Stimulated activated CD4-positive, alpha-beta T cell treated with anti-CD3 and anti-CD28 coated beads, Interleukin-12 subunit alpha, Interleukin-12 subunit beta, amount 100 ng/mL, for 4 hours (primary cell): ENCODE results near the gene STON2.

Experiments used
- DNase-seq: peaks from one replicate; pipeline ENCODE4 v3.0.0-alpha.2; 2020

STON2 gene

GRCh38 chr14:81418057-81418790, 18.1 kb upstream of the STON2 start:
- DNase-seq, result no peak

- no peak for DNase-seq
Observed at GRCh38 chr14:81416981-81417380, 16.9 kb upstream of the STON2 start.

GRCh38 chr14:81416194-81416952, 16.2 kb upstream of the STON2 start:
- DNase-seq, result no peak

GRCh38 chr14:81415781-81416180, 15.7 kb upstream of the STON2 start:
- no peak for DNase-seq

- no peak for DNase-seq
Observed at GRCh38 chr14:81414123-81414522, 14.0 kb upstream of the STON2 start.

DNA sequence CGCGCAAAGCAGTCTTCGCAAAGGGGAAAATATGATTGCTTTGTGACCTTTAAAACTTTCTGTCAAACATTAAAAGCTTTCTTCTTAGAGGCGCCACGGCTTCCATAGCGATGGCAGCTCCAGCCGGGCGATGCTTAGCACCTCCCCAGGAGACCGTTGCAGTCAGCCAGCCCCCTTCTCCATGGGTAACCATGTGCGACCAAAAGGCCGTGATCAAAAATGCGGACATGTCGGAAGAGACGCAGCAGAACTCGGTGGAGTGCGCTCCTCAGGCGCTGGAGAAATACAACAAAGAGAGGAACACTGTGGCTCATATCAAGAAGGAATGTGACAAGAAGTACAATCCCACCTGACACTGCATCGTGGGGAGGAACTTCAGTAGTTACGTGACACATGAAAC, 12.7 kb upstream of the STON2 start:
- no peak for DNase-seq

DNA sequence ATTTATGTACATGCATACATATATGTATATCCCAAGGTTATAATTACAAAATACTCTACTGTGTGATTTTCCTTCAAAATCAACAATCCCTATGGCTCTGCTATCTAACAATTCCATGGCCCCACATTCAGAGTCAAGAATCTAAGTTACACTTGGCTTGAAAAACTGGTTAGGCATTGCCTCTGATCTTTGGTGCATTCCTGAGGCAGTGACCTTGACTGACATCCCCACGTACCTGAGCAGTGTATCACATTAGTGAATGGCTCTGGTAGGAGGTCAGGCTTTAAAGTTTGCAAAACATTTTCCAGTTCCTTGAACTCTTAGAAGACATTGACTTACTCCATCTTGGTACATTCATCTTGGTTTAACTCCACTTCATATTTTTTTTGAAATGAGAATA, 8.5 kb upstream of the STON2 start:
- DNase-seq, result no peak

GRCh38 chr14:81406863-81407262, 6.7 kb upstream of the STON2 start:
- no peak for DNase-seq

DNA sequence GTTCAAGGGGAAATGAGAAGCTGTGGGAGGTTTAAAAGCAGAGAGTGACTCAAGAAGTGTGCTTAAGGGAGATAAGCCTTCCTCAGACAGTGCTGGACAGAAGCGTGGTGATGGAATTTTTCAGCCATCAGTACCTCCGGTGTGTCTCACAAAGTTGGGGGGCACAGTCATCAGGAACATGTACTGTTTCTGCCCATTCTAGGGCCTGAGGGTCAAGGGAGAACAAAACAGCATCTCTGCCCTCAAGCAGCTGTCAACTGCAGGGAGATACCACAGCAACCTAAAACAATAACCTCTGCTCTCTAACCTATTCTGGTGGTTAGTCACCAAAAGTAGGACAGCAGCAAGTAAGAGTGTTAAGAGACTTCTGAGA, 2.0 kb upstream of the STON2 start:
- DNase-seq, result no peak

- DNase-seq, result no peak
Observed at GRCh38 chr14:81401420-81402122, 1.4 kb upstream of the STON2 start.

DNA sequence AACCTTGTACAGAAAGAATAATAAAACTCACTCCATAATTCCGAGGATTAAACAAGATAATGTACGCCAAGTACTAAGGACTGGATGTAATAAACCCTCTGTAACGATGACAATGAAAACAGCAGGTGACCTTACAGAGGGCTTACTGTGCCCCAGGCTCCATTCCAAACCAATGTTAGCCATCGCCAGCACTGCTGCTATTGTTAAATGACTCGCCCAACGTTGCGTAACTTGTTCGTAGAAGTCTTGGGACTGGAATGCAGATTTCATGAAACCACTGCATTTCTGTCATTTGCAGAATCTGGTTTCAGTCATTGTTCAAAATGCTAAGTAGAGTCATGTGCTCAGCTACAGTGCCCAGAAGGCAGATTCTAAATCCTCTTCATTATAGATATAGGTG, 728 bp upstream of the STON2 start:
- DNase-seq, result no peak

- no peak for DNase-seq
Observed at GRCh38 chr14:81398196-81398891, 1.8 kb downstream of the STON2 start.

- no peak for DNase-seq
Observed at GRCh38 chr14:81396113-81396512, 4.0 kb downstream of the STON2 start.

- DNase-seq, result no peak
Observed at GRCh38 chr14:81394739-81395138, 5.4 kb downstream of the STON2 start.

- DNase-seq, result no peak
Observed at GRCh38 chr14:81392976-81393643, 7.0 kb downstream of the STON2 start.

DNA sequence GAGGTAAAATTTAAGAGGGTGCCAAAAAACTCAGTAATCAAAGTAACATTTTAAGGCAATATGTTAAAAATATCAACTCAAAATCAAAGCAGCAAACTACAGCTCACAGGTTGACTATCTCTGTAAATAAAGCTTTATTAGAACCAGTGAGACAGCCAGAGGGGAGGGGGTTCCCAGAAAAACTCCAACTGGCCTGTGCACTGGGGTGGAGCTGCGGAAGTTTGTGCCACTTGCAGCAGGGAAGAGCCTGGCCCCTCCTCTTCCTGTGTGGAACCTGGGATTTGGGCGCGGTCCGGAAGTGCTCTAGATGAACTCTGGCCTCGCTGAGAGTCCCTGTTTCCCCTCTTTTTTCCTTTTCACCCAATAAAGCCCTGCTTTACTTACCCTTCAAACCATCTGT, 8.1 kb downstream of the STON2 start:
- DNase-seq, result no peak

DNA sequence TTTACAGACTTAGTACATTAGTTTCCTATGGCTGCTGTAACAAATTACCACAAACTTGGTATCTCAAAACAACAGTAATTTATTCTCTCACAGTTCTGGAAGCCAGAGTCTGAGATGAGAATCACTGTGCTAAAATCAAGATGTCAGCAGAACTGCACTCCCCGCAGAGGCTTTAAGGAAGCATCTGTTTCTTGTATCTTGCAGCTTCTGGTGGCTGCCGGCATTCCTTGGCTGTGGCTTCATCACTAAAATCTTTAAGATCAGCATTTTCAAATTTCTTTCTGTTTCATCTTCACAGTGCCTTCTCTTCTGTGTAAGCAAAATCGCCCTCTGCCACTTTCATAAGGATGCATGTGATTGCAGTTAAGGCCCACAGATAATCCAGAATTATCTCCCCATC, 9.4 kb downstream of the STON2 start:
- no peak for DNase-seq

GRCh38 chr14:81388336-81388735, 11.8 kb downstream of the STON2 start:
- DNase-seq, result no peak

DNA sequence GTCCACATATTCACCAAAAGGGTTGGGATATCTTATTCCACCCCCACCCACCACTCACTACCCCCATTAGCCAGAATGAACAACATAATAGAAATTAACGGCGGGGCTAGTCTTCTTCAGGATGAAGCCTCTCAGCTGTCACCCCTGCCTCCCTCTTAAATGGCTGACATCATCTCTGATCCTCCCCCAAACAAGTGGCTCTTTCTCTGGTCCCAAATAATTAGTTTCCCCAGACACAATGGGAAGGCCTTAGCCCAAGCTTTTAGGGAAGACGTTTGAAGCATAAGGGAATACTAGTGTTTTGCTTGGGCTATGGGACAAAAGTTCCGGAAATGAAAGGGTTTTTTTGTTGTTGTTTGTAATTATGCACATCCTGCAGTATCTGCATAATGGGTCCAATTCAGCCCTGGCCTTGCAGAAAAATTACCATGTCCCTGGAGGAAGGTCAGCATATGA, 13.8 kb downstream of the STON2 start:
- no peak for DNase-seq

- DNase-seq, result no peak
Observed at GRCh38 chr14:81385886-81386285, 14.2 kb downstream of the STON2 start.

- no peak for DNase-seq
Observed at GRCh38 chr14:81385419-81385818, 14.7 kb downstream of the STON2 start.

DNA sequence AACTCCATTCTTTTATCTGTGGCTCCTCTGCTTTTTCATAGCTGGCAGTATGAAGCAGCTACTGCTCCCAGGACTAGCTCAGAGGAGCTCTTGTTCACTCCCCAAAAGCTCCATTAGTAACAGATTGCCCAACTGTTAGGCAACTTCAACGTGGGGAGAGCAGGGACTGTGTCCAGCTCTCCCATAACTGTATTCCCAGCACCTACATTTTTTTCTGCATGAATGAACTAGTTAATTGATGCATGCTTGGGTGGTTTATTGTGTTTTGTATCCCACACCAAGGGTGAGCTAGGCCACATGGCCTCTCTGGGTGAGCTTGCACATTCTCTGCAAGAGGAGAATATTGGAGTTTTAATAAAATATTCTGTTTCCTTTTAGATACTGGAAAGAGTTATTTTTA, 15.2 kb downstream of the STON2 start:
- DNase-seq, result no peak
